ENCODE results near the gene RPL28.
"Not testable (repeated sequence)": the region's sequence is repeated elsewhere in the genome, so short reads cannot be mapped to it uniquely, and the experiment has no call there.

RPL28 gene

GRCh38 chr19:55406826-55407549 lies 21.3 kb downstream of the RPL28 start:
- Histone ChIP-seq H3K27me3 (ENCODE audit: low read depth, low read length) (no peaks in the 10 kb centered on the region), H3K4me2 (ENCODE audit: low read length) (peak overlapping the region; percentile 86), H3K4me1 (ENCODE audit: low read length) (peaks cover 19% of the 10 kb centered on the region), H2AFZ (ENCODE audit: low read depth, low read length) (no peak overlapping the region), H3K79me2 (ENCODE audit: low read length) (peaks cover 47% of the 10 kb centered on the region), H3K36me3 (replicated peaks; ENCODE audit: low read depth, low read length) (peaks cover 49% of the 10 kb centered on the region), H3K9me3 (ENCODE audit: insufficient read depth, low read length) (peaks cover 3% of the 10 kb centered on the region), H3K27ac (ENCODE audit: low read length) (peak overlapping the region; percentile 87), H4K20me1 (ENCODE audit: insufficient read depth, low read length) (peaks cover 41% of the 10 kb centered on the region), H3K4me3 (ENCODE audit: low read length) (peak overlapping the region; percentile 86), H3K9ac (ENCODE audit: low read length) (peak overlapping the region; percentile 97)
- no peak for TF ChIP-seq EZH2phosphoT487 (IDR thresholded peaks at IDR 0.05; ENCODE audit: low read depth)
- no peak for TF ChIP-seq CTCF (IDR thresholded peaks at IDR 0.05; ENCODE audit: low read depth, low read length)

GRCh38 chr19:55407550-55407799 lies 21.7 kb downstream of the RPL28 start, which contains the start of gene UBE2S:
UBE2S (minus strand) TSS chr19:55407788; CDS start chr19:55407589, 199 bp downstream.
- H3K4me2 ChIP-seq (ENCODE audit: low read length): peak within 1 kb of the TSS; percentile 86
- H4K20me1 ChIP-seq (ENCODE audit: insufficient read depth, low read length): peaks cover 36% of the 10 kb centered on the region
- peak within 1 kb of the TSS; percentile 87 for H3K27ac ChIP-seq (ENCODE audit: low read length)
- not testable (repeated sequence) for H3K9me3 ChIP-seq (ENCODE audit: insufficient read depth, low read length); H3K27me3 ChIP-seq (ENCODE audit: low read depth, low read length)
- peak within 1 kb of the TSS; percentile 97 for H3K9ac ChIP-seq (ENCODE audit: low read length)
- H3K79me2 ChIP-seq (ENCODE audit: low read length): peaks cover 45% of the 10 kb centered on the region
- peaks cover 19% of the 10 kb centered on the region for H3K4me1 ChIP-seq (ENCODE audit: low read length)
- H3K36me3 ChIP-seq (replicated peaks; ENCODE audit: low read depth, low read length): peaks cover 44% of the 10 kb centered on the region
- H2AFZ ChIP-seq (ENCODE audit: low read depth, low read length): peak within 1 kb of the TSS; percentile 83; the same call in 1 of the 2 replicates
- H3K4me3 ChIP-seq (ENCODE audit: low read length): peak within 1 kb of the TSS; percentile 86

- Histone ChIP-seq H3K4me2 (ENCODE audit: low read length) (peak overlapping the region; percentile 85), H3K9ac (ENCODE audit: low read length) (peak overlapping the region; percentile 97), H4K20me1 (ENCODE audit: insufficient read depth, low read length) (peaks cover 31% of the 10 kb centered on the region), H3K9me3 (ENCODE audit: insufficient read depth, low read length) (peaks cover 3% of the 10 kb centered on the region), H3K79me2 (ENCODE audit: low read length) (peaks cover 40% of the 10 kb centered on the region), H3K27ac (ENCODE audit: low read length) (peak overlapping the region; percentile 87), H3K4me1 (ENCODE audit: low read length) (peaks cover 19% of the 10 kb centered on the region), H2AFZ (ENCODE audit: low read depth, low read length) (peak overlapping the region; percentile 83; the same call in 1 of the 2 replicates), H3K27me3 (ENCODE audit: low read depth, low read length) (no peaks in the 10 kb centered on the region), H3K4me3 (ENCODE audit: low read length) (peak overlapping the region; percentile 86), H3K36me3 (replicated peaks; ENCODE audit: low read depth, low read length) (peaks cover 39% of the 10 kb centered on the region)
- TF ChIP-seq EZH2phosphoT487 (IDR thresholded peaks at IDR 0.05; ENCODE audit: low read depth) (no peak), CTCF (IDR thresholded peaks at IDR 0.05; ENCODE audit: low read depth, low read length) (no peak)
Observed at GRCh38 chr19:55407800-55408532, 22.2 kb downstream of the RPL28 start.

GRCh38 chr19:55408533-55408872 lies 22.8 kb downstream of the RPL28 start:
- Histone ChIP-seq H3K9me3 (ENCODE audit: insufficient read depth, low read length) (peaks cover 3% of the 10 kb centered on the region), H4K20me1 (ENCODE audit: insufficient read depth, low read length) (peaks cover 26% of the 10 kb centered on the region), H3K36me3 (replicated peaks; ENCODE audit: low read depth, low read length) (peaks cover 36% of the 10 kb centered on the region), H2AFZ (ENCODE audit: low read depth, low read length) (peak overlapping the region; percentile 49; the same call in 1 of the 2 replicates), H3K4me3 (ENCODE audit: low read length) (peak overlapping the region; percentile 86), H3K27ac (ENCODE audit: low read length) (peak overlapping the region; percentile 87), H3K4me2 (ENCODE audit: low read length) (peak overlapping the region; percentile 85), H3K27me3 (ENCODE audit: low read depth, low read length) (no peaks in the 10 kb centered on the region), H3K9ac (ENCODE audit: low read length) (peak overlapping the region; percentile 77), H3K79me2 (ENCODE audit: low read length) (peaks cover 35% of the 10 kb centered on the region), H3K4me1 (ENCODE audit: low read length) (peaks cover 19% of the 10 kb centered on the region)
- TF ChIP-seq EZH2phosphoT487 (IDR thresholded peaks at IDR 0.05; ENCODE audit: low read depth) (no peak), CTCF (IDR thresholded peaks at IDR 0.05; ENCODE audit: low read depth, low read length) (no peak)

- H3K4me3 ChIP-seq (ENCODE audit: low read length); H3K27me3 ChIP-seq (ENCODE audit: low read depth, low read length); H3K9ac ChIP-seq (ENCODE audit: low read length); H3K9me3 ChIP-seq (ENCODE audit: insufficient read depth, low read length); H2AFZ ChIP-seq (ENCODE audit: low read depth, low read length); H3K4me2 ChIP-seq (ENCODE audit: low read length): not testable (repeated sequence)
- Histone ChIP-seq H3K4me1 (ENCODE audit: low read length) (peaks cover 19% of the 10 kb centered on the region), H4K20me1 (ENCODE audit: insufficient read depth, low read length) (peaks cover 21% of the 10 kb centered on the region), H3K27ac (ENCODE audit: low read length) (peak overlapping the region; percentile 87; the same call in 1 of the 2 replicates), H3K36me3 (replicated peaks; ENCODE audit: low read depth, low read length) (peaks cover 31% of the 10 kb centered on the region), H3K79me2 (ENCODE audit: low read length) (peaks cover 31% of the 10 kb centered on the region)
Observed at GRCh38 chr19:55409179-55409578, 23.4 kb downstream of the RPL28 start.
